GM10266 (cell line): ENCODE measurements around the gene AUTS2.

ENCODE experiments used
- DNase-seq: peaks from one replicate; pipeline ENCODE4 v3.0.0; 2012; ENCODE audit errors: extremely low spot score
- CTCF ChIP-seq: IDR thresholded peaks from 2 replicates; pipeline ENCODE4 v1.5.1; 2012; ENCODE audit warnings: mild to moderate bottlenecking, low read depth; ENCODE audit not compliant: control insufficient read depth, insufficient read depth; ENCODE audit errors: missing control alignments

The AUTS2 gene

GRCh38 chr7:70353330-70353945, 755.2 kb downstream of the AUTS2 start:
- no peak for TF ChIP-seq CTCF
- no peak for DNase-seq

- DNase-seq = no peak
- TF ChIP-seq CTCF = no peak
Measured at GRCh38 chr7:70353946-70354335, 755.7 kb downstream of the AUTS2 start.

GRCh38 chr7:70354409-70355169, 756.3 kb downstream of the AUTS2 start:
- no peak for TF ChIP-seq CTCF
- DNase-seq = no peak

- no peak for TF ChIP-seq CTCF
- no peak for DNase-seq
Measured at GRCh38 chr7:70355198-70356020, 757.1 kb downstream of the AUTS2 start.

- TF ChIP-seq CTCF = no peak
- DNase-seq = no peak
Measured at GRCh38 chr7:70356085-70356786, 758.0 kb downstream of the AUTS2 start.

- no peak for DNase-seq
- no peak for TF ChIP-seq CTCF
Measured at GRCh38 chr7:70356787-70357328, 758.6 kb downstream of the AUTS2 start.
